GM15510 (cell line): Measurements from ENCODE around the gene TARBP2.

Source experiments
- POLR2A ChIP-seq: IDR thresholded peaks from 3 replicates; pipeline ENCODE4 v1.6.1; 2011; ENCODE audit warnings: borderline replicate concordance; ENCODE audit not compliant: insufficient read length; ENCODE audit errors: extremely low read depth

TARBP2 gene

DNA sequence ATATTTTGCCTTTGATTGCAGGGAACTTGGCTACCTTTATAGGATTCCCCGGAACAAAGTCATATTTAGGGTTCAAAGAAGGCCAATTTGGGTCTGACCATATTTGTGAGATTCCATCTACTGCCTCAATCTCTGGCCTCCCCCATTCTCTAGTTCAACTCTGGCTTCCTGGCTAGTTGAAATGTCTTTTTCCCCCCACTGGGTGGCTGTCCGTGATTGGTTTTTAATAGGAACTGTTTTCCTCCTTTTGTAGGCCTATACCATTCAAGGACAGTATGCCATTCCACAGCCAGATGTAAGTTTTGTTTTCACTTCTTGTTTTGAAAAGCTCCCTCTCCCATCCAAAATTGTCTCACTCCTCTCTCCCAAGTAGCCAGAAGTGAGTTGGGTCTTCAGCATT is 35.4 kb upstream of the TARBP2 start:
- TF ChIP-seq POLR2A: no peak

DNA sequence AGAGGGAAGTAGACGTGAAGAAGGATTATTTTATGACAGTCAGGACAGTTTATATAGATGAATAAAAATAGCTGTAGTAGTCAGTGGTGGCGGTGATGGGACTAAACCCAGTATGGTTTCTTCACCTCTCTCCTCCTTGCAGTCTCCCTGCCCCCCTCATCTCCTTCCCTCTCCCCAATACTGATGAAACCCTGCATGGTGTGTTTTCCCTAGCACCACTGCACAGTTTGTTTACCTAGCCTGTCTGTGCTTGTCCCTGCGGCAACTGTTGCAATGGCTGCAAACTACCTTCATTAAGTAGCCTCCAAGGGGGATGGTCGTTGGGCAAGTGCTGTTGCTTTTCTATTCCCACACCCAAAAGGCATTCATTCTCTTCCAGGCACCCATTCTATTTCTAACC is 34.4 kb upstream of the TARBP2 start:
- no peak for TF ChIP-seq POLR2A

DNA sequence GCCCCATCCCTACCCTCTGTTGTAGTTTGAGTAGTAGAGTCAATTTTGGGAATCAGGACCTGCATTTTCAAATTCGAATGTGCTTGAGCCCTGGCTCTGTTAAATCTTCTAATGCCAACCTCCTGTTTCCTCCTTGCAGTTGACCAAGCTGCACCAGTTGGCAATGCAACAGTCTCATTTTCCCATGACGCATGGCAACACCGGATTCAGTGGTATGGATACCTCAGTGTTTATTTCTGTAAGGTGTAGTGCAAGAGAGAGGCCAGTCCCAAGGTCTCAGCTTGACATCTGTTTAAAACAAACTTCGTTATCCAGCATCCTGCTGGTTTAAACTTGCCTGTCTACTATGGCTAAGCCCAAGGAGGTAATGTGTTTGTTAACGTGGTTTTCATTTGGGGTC is 34.0 kb upstream of the TARBP2 start:
- no peak for TF ChIP-seq POLR2A

DNA sequence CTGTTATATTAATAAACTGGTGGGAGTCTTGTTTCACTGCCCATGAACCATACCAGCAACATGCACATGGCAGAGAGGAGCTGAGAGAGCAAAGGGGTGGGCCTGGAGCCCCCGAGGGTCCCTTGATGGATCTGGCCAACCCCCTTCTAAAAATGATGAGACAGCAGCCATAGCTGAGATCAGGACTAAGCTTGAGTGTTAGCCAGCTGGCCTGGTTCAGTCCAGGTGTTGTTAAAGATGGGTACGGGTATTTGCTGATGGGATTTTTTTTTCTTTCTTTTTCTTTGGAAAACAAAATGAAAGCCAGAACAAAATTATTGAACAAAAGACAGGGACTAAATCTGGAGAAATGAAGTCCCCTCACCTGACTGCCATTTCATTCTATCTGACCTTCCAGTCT is 33.2 kb upstream of the TARBP2 start:
- no peak for TF ChIP-seq POLR2A

DNA sequence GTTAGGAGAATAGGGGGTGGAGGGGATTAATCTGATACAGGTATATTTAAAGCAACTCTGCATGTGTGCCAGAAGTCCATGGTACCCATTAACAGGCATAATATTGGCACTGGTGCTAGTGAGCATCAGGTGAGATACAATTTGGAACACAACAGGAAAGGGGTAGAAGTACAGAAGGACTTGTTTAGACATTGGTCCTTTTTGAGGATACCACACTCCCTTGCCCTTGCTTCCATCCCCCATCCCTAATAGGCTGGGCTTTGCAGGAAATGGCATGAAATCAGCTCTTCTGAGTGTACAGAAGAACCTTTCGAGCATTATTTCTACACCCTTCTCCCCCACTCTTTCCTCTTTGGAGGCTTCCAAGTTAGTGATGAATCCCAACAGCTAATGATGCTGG is 32.8 kb upstream of the TARBP2 start:
- no peak for TF ChIP-seq POLR2A

DNA sequence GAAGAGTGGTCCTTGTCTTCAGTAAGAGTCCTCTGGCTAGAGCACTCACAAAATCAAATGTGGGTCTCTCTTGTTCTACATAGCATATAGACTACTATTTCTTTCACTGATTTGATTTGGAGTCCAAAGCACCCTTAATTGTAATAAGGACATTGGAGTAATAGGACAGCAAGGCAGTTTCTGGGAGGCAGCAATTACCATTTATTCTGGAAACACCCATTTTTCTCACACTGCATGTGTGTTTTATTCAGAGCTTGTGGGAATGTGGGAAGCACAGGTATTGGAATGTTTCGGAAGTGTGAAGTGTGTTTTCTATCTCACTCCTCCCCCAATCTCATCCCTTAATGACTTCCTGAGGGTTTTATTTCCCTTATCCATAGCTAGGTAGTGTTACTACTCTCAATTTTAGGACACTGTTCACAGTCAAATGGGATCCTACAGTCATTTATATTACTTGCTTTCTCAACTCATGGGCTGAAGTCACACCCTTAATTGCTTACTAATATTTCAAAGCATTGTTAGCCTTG is 29.0 kb upstream of the TARBP2 start:
- TF ChIP-seq POLR2A: no peak

DNA sequence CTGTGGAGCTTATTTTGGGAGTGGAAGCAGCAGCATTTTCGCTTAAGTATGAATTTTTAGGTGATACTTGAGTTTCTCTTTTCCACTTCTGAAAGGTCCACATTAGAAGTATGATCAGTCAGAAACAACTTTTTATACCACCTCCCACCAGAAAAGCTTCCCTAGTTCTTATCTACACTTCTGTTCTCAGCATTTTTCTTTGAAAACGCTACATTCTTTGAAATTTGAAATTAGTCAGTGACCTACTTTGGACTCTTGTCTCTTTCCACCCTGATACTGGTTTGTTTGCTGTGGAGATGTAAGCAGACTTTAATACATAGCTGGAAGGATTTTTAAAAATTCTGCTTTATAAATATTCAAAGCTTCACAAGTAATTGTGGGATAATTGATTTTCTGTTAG is 27.0 kb upstream of the TARBP2 start:
- TF ChIP-seq POLR2A: no peak

DNA sequence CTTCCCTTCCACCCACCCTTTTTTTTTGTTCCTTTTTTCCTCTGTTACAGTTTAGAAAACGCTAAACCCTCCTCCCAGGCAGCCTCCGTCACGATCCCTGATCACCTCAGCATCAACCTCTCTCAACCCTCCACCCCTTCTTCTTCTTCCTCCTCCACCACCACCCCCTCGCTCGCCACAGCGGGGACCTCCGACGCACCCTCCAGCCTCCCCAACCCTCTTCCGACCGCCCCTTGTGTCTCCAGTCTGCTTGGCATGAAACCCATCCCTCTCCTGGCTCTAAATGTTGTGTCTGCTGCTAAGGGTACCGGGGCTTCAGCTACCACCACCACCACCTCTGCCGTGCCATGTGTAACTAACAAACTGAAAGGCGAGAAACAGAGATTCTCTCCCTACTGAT is 26.3 kb upstream of the TARBP2 start:
- TF ChIP-seq POLR2A: no peak

DNA sequence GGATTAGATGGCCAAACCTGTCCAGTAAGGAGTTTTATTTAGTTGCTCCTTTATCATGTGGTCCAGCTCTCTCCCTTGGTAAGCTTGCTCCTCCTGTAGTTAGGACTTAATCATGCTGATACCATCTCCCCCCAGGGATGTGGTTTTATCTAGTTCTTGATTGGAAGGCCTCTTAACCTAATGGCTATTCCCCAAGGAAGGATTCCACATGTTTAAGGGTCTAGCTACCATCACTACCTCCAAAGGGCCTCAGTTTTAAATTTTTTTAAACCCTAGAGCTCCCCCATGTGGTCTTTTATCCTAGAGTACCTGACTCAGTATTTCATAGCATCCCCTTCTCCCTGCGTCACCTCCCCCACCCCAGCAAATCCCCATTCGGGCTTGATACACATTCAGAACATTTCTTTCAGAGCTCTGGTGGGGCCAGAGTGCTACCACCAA is 24.3 kb upstream of the TARBP2 start:
- TF ChIP-seq POLR2A: no peak

DNA sequence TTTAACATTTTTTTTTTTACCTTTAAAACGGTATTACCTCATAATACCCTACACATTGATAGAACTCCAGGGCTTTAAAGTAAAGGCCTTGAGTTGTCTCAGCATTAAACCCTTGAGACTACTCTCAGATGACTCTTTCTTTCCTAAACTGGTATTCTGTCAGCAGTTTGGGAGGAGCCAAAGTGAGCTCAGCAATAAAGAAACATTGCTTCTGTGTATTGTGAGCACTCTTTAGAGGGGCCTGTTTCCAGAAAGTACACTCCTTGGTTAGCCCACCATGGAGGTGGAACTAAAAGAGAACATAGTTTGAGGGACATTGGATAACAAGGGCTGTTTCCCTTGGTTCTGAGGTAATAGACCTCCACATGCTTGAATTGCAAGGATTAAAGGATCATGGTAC is 22.2 kb upstream of the TARBP2 start:
- no peak for TF ChIP-seq POLR2A

DNA sequence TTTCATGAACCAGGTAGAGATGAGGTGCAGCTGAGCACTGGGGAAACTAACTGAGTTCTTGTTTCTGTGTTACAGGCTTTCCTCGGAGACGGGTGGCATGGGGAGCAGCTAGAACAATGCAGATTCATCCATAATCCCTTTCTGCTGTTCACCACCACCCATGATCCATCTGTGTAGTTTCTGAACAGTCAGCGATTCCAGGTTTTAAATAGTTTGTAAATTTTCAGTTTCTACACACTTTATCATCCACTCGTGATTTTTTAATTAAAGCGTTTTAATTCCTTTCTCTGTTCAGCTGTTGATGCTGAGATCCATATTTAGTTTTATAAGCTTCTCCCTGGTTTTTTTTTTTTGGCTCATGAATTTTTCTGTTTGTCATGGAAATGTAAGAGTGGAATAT is 21.8 kb upstream of the TARBP2 start:
- no peak for TF ChIP-seq POLR2A

DNA sequence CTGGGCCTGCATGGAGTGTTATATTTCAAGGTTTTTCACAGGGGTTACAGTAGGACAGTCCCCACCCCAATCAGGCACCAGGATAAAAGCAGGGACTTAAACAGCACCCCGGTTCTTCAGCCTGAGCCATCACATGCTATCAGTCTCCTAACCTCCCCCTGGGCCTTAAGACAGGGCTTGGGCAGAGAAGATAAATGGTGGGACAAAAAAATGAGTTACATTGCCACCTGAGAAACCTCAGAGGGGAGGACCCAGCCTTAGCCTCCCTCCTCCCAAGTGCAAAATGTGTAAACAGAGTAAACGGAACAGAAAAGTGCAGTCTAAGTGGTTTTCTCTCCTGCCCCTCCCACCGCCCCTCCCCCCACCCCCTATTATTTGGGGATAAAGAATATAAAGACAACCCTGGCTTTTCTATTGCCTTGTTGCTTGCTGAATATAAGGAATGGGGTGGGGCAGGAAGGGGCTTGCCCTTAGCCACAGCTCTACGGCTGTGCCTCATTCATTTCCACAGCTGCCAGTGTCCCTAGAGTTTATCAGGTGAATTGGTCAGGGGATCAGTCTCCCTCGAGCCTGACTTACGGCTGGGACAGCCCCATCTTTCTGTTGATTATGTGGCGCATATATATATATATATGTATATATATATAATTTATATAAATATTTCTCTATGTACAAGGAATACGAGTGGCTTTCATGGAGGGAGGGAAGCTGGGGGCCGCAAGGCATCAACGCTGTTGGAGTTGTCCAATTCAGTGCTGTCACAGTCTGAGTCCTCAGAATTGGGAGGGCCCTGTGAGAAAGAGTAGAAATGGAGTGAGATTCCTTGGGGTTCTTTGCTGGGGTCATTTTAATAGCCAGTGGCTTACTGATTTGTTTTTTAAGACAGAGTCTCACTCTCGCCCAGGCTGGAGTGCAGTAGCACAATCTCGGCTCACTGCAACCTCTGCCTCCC is 20.3 kb upstream of the TARBP2 start:
- no peak for TF ChIP-seq POLR2A

DNA sequence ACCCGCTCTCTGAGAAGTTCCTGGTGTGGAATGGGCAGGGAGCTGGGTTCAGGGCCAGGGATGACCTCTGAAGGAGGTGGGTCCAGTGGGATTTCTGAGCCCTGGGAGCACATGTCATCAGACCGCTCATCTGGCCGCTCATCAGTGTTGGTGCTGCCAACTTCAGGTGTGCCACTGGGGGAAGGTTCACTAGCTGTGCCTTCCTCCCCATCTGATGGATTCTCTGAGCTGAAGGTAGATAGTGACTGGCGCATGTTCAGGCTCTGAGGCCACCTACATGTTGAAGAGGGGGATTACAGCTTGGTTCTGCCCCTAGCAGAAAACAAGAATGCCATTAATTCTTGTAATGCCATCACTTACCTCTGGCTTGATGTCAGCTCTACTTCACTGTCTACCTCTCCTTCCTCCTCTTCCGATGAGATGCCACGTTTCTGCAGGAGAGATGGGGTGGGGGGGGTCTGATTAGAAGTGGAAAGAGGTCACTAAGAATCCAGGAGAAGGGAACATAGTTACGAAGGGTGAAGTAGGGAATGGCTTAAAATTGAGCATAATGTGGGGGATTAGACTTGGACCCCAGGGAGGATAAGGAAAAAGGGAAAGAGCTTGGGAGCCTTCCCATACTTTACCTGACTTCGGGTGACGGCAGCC is 19.0 kb upstream of the TARBP2 start:
- no peak for TF ChIP-seq POLR2A

DNA sequence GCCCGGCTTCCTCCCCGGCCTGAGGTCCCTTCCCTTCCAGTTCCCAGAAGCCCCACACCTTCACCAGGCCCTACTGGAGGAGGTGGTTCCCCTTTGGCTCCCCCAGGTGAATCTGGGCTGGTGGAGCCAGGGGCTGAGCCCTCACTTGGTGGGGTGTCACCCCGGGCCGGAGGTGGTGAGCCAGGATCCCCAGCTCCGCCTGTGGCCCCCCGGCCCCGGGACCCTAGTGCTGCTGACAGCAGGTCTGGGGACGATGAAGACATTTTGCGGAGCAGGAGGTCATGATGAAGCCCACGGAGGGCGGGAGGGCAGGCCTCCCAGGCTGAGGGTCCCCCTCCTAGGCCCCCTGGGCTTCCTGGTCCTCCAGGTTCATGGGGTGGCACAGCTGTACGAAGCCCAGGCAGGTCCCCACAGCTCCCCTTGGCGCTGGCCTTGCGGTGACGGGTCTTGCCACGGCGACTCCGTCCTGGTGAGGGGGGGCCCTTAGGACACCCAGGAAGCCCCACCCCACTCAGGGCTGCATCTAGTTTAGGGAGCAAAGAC is 18.4 kb upstream of the TARBP2 start:
- TF ChIP-seq POLR2A: no peak

DNA sequence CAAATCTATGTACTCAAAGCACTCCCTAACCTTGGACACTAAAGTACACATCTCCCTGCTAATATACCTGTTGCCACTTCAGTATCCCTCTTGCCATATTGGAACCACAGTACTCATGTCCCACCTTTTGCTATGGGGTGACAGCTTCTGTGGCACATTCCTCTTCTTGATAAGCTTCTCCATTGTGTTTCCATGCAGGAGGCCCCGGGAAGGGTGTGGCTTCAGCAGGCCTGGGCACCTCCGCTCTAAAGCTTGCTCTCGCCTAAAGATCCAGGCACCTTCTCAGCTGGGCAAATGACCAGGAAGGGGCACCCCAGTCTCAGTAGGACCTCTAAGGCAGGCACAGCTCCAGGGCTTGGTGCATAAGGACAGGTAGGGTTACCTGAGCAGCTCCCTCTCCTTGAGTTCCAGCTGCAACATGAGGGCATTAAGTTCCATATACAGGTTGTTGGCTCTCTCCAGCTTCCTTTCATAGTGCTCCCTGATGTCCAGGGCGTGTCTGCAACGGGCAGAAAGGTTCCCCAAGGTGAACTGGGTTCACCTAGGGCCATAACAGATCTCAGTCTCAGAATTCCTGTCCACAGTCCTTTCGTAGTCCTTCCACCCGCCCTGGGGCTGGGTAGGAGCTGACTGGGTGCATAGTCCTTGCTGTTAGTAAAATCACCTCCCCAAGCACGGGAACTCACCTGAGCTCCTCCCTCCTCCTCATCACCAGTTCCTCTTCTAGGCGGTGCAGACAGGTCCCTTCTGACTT is 17.7 kb upstream of the TARBP2 start:
- TF ChIP-seq POLR2A: no peak

DNA sequence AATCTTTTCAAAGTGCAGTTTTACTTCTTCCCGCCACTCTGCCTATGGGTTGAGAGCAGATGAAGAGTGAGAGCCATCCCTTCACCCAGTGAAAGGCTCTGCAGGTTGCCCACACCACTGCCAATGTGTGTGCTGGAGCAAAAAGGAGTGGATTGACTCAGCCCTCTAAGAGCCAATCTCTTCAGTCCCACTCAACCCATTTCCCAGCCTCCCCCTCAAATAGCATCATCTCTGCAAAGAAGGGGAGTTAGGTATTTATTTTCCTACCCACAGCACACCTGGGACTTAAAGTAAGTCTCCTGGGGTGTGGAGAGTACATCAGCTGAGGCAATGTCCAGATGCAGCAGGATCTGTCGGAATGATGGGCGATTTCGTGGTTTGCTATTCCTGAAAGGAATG is 17.1 kb upstream of the TARBP2 start:
- TF ChIP-seq POLR2A: no peak
